Astrocyte of the spinal cord (primary cell): ENCODE data around the gene TSPEAR.

Experiments
- DNase-seq: peaks from one replicate; pipeline ENCODE4 v3.0.0; 2011; ENCODE audit warnings: low read depth, low spot score
- H3K4me3 ChIP-seq: 2 replicates; pipeline ENCODE4 v1.5.1; 2011; ENCODE audit warnings: low read depth, mild to moderate bottlenecking, low read length, moderate library complexity
- CTCF ChIP-seq: IDR thresholded peaks from 2 replicates; pipeline ENCODE4 v1.5.1; 2012; ENCODE audit warnings: low read depth, mild to moderate bottlenecking, low read length, inconsistent platforms
- in situ Hi-C: cut with HindIII; loops from 2 replicates; pipeline ENCODE4 v1.10.0; 2017; ENCODE audit warnings: low sequenced_read_pairs

Gene TSPEAR

GRCh38 chr21:44750675-44751025 lies 39.3 kb upstream of the TSPEAR start:
- no peak for TF ChIP-seq CTCF
- no peak overlapping the region for H3K4me3 ChIP-seq
- in situ Hi-C loops: no loop called here
- DNase-seq: no peak

GRCh38 chr21:44749759-44750674 lies 38.6 kb upstream of the TSPEAR start:
- TF ChIP-seq CTCF: no peak
- in situ Hi-C loops: no loop called here
- no peak for DNase-seq
- no peak overlapping the region for H3K4me3 ChIP-seq

- in situ Hi-C loops: no loop called here
- DNase-seq: no peak
Observed at GRCh38 chr21:44749116-44749758, 37.9 kb upstream of the TSPEAR start.

GRCh38 chr21:44748621-44749020 lies 37.2 kb upstream of the TSPEAR start:
- H3K4me3 ChIP-seq: no peak overlapping the region
- in situ Hi-C loops: no loop called here
- no peak for TF ChIP-seq CTCF
- no peak for DNase-seq

More at GRCh38 chr21:44749116-44749758, 37.9 kb upstream of the TSPEAR start:
- no peak overlapping the region for H3K4me3 ChIP-seq
- no peak for TF ChIP-seq CTCF

GRCh38 chr21:44742418-44743153 lies 31.2 kb upstream of the TSPEAR start:
- no peak for DNase-seq
- in situ Hi-C loops: no loop called here
- H3K4me3 ChIP-seq: no peak overlapping the region
- TF ChIP-seq CTCF: peak; percentile 31

- TF ChIP-seq CTCF: no peak
- no peak for DNase-seq
- in situ Hi-C loops: no loop called here
- H3K4me3 ChIP-seq: no peak overlapping the region
Observed at GRCh38 chr21:44741921-44742320, 30.5 kb upstream of the TSPEAR start.
